CD4-positive, alpha-beta T cell treated with Interferon alpha-2 for 1 hour (primary cell): Measurements from ENCODE around the gene ACTR6.
"Not testable (repeated sequence)": the region's sequence is repeated elsewhere in the genome, so short reads cannot be mapped to it uniquely, and the experiment has no call there.

Source experiments
- DNase-seq, 2 donors: peaks; one replicate each; pipeline ENCODE4 v3.0.0-alpha.2; 2020 to 2022

ACTR6 gene

DNA sequence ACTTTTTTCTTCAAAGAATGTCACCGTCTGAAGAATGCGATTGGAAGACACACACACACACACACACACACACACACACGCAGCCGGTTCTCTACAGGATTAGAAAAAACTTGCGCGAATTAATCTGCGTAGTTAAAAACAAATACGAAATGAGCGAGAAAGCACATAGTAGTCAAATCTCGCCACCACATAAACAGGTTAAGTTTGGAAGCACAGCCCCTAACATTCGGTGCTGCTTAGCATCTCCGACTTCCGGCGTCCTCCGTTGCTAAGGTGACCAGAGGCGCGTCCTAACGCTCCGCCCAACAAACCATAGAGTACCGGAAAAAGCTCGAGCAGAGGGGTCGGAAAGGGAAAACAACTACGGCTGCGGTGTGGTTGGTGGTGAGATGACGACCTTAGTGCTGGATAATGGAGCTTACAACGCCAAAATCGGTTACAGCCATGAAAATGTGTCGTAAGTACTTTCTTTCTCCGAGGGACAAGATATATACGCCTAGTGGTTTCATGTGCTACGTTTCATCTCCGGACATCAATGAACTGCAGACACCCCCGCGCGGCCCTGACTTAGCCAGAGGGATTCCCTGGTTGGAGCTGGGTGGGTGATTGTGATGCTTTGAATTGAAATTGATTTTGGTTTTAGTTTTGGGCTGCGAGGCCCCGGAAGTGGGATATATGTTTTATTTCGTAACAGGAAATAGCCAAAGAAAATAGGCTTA lies at the start of gene ACTR6:
Gene ACTR6 (plus strand): TSS at position 353 of the 719 bp plus-strand sequence. CDS start 37 bp downstream, at position 390.
- DNase-seq = peak; percentile 96 to 98

GRCh38 chr12:100151769-100152168 lies 48.8 kb upstream of the ACTR6 start:
- DNase-seq = no peak

DNA sequence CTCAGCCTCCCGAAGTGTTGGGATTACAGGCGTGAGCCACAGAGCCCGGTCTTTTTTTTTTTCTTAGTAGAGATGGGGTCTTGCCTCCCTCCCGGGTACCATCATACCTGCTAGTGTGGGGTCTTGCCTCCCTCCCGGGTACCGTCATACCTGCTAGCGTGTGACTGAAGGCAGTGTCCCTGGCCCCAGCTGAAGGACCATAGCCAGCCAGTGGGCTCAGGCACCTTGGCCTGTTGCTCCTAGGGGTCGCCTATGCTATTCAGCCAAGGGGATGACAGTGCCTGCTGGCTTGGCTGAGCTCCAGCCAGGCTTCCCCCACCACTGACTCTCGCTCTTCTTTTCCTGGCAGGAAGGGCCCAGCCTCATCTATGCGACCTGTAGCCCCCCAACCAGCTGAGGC lies 47.5 kb upstream of the ACTR6 start:
- no peak for DNase-seq

- DNase-seq = peak; percentile 66 to 75
Measured at GRCh38 chr12:100154474-100155247, 46.0 kb upstream of the ACTR6 start.

GRCh38 chr12:100156731-100157426 lies 43.7 kb upstream of the ACTR6 start:
- DNase-seq = no peak

GRCh38 chr12:100157427-100157821 lies 43.2 kb upstream of the ACTR6 start:
- DNase-seq = no peak

DNA sequence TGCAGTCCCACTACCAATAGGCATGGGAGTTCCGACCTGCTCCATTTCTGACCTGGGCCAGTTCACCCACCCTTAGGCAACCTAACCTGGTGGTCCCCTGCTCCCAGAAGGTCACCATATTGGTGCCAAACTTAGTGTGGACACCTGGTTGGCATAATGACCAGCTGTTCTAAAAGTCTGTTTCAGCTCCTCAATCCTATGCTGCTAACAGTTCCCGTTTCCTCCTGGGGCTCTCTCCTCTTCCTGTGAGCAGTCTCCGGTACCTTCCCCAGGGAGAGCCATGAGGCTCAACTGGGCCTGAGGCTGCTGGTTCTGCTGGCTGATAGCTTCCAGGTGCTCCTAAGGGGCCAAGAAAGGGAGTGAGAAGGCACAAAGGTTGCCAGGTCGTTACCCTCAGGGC lies 42.1 kb upstream of the ACTR6 start:
- no peak for DNase-seq

DNA sequence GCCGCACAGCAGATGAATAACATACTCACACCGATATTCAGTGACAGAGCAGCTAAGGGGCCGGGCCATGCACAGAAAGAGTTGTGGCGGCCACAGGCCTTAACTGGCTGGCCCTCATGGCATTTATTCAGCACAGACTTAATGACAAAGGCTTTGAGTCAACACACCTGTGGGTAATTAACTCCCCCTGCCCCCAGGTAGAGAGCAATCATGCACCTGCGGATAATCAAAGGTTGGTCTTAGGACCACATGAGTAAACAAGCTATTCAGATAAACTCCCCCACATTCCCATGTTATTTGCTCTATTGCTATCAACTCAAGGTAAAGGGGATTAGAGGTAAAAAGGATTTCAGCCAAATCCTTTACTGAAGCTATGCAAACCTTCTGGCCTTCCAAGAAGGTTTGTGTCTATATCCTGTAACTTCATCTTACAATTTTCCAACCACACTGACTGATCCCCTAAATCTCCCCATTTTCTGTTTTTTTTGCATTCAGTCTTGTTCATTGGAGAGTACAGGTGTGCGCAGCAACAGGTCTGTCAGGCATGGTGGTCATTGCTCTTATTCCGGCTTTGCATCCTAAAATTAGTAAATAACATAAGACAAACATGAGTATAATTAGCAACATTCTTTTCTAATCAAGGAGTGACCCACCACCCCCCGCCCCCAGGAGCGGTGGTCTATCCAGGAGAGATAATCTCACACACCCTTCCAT lies 41.1 kb upstream of the ACTR6 start:
- no peak for DNase-seq

- peak; percentile 66 to 73 for DNase-seq
Measured at GRCh38 chr12:100163416-100164152, 37.0 kb upstream of the ACTR6 start.

GRCh38 chr12:100164153-100164704 lies 36.4 kb upstream of the ACTR6 start:
- DNase-seq = no peak

- DNase-seq = no peak
Measured at GRCh38 chr12:100165356-100165755, 35.3 kb upstream of the ACTR6 start.

DNA sequence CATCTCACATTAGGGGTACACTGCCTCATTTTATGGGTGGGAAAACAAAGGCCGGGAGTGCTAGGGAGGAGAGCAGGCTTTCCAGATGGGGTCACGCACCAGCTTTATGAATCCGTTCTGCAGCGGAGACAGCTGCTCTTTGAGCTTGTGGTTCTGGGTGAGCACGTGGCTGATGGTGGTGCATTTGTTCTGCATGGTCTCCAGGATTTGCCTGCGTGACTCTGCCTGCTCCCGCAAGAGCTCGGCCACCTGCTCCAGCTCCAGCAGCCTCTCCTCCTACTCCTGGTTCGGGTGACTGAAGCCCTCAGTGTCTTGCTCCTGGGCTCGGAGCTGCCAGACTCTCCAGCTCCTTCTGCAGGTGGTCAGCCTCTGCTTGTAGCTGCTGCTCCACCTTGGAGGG lies 34.4 kb upstream of the ACTR6 start:
- DNase-seq = no peak

- no peak for DNase-seq
Measured at GRCh38 chr12:100168562-100168961, 32.1 kb upstream of the ACTR6 start.

GRCh38 chr12:100169345-100169744 lies 31.3 kb upstream of the ACTR6 start:
- DNase-seq = no peak

DNA sequence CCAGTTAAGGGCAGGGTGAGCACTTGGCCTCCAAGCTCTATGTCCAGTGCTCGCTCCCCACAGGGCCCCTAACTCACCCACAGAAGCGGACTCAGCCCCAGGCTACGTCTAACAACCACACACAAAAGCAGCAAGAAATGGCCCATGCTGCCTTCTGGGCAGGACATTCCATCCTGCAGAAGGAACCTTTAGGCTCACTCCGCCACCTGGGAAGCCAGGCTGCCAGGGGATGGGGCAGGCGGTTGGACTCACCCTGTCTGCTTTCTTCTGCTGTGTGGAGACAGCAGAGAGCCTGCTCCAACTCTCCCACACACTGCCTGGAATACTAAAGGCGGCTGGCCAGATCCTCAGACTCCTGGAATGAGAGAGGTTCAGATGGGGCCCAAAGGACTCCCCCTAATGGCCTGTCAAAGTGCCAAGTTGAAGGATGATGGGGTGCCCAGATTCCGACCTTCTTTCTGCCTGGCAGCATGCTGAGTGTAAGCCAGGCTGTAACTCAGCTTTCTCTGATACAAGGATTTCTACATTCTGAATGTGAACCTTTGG lies 30.2 kb upstream of the ACTR6 start:
- no peak for DNase-seq

DNA sequence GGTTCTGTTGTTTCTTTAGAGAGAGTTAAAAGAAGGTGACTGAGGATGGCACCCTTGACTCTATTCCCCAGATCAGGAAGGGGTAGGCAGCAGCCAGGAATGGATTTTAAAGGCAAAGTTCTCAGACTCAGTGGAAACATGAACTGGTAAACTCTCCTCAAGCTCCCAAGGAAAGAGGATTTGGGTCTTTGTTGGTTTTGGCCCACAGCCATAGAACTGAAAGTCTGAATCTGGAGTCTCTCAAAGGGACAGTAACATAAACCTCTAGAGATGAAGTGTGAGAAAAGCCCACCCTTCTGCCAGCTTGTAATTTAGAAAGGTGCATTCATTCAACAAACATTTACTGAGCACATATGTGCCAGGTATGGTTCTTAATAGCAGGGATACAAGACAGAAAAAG lies 29.4 kb upstream of the ACTR6 start:
- DNase-seq = no peak

- no peak for DNase-seq
Measured at GRCh38 chr12:100173111-100173510, 27.5 kb upstream of the ACTR6 start.

GRCh38 chr12:100174495-100174894 lies 26.1 kb upstream of the ACTR6 start:
- DNase-seq = no peak

- not testable (repeated sequence) for DNase-seq
Measured at GRCh38 chr12:100176493-100176892, 24.1 kb upstream of the ACTR6 start.

DNA sequence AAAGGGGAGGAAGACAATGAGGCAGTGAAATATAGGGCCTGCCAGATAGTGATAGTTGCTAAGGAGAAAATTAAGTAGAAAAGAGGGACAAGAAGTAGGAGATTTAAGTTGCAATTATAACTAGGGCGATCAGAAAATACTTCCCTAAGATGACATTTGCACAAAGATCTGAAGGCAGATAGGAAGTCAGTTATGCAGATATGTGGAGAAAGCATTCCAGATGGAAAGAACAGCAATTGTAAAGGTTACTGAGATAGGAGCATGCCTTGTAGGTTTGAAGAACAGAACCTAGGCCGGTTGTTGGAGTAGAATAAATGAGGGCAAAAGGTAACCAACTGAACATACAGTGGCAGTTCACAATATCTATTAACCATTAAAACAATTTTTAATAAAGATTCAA lies 21.4 kb upstream of the ACTR6 start:
- no peak for DNase-seq

- DNase-seq = no peak
Measured at GRCh38 chr12:100184549-100185145, 16.0 kb upstream of the ACTR6 start.
